ENCODE measurements around the gene DGCR6L.

GRCh38 chr22:20268279-20269012 is 51.4 kb downstream of the DGCR6L start, which contains the start of gene RTN4R:
- TF ChIP-seq FOXK2 (IDR thresholded peaks at IDR 0.05): no peak
- TF ChIP-seq SP1 (IDR thresholded peaks at IDR 0.05): no peak
